GM19463 (cell line): ENCODE data around the gene PDE11A.

Experiments
- ATAC-seq: cut with Tn5 transposase; IDR thresholded peaks from one replicate; pipeline ENCODE4 v1.9.1; 2021; ENCODE audit warnings: mild to moderate bottlenecking, moderate library complexity; ENCODE audit not compliant: unreplicated experiment

The PDE11A gene

GRCh38 chr2:177675350-177675821, 397.2 kb downstream of the PDE11A start:
- ATAC-seq: no peak

DNA sequence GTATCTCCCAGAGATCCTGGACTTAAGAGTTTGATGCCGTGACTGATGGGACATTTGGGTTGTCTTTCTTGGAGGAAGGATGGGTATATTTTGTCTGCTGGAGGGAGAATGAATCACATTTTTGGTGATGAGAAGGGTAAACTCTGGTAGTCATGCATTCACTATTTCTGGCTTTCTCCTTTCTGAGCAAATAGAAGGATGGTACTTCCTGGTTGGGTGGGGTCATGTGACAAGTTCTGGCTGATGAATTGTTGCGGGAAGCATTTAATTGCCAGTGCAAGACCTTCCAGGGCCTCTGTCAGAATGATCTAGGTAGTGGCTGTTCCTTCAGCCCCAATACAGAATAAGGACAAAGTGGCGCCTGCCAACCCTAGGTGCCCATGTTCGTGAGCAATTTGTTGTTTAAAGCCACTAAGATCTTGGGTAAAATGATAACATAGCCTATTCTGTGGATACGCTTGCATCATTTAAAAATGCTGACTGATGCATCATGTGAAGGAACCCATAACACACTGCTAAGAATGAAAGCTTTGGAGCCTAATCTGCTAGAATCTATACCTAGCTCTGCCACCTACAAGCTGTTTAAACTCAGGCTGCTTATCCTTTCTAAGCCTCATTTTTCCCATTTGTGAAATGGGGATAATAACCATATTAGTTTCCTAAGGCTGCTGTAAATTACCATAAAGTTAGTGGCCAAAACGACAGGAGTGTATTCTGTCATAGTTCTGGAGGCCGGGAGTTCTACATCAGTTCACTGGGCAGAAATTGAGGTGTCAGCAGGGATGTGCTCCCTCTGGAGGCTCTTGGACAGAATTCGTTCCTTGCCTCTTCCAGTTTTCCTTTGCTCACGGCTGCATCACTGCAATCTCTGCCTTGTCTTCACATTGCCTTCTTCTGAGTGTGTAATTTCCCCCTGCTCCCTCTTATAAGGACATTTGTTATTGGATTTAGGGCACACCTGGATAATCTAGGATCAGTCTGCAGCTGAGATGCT, 398.7 kb downstream of the PDE11A start:
- ATAC-seq: no peak

DNA sequence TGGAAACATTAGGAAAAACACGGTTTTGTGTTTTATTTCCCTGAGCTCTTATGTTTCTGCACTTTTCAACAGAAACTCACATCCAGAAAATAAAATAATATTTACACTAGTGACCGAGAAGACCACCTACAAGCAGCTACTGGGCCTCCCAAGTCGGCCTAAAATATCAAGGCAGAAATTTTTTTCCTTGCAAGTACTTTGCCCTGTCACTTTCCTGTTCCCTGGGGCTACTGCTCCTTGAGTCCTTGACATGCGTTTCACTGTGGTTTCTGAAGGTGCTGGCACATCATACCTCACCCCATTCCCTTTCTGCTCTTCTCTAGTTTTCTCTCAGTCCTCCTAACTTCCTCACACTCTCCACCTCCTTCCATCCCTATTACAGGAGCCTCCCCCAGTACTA, 400.9 kb downstream of the PDE11A start:
- no peak for ATAC-seq

DNA sequence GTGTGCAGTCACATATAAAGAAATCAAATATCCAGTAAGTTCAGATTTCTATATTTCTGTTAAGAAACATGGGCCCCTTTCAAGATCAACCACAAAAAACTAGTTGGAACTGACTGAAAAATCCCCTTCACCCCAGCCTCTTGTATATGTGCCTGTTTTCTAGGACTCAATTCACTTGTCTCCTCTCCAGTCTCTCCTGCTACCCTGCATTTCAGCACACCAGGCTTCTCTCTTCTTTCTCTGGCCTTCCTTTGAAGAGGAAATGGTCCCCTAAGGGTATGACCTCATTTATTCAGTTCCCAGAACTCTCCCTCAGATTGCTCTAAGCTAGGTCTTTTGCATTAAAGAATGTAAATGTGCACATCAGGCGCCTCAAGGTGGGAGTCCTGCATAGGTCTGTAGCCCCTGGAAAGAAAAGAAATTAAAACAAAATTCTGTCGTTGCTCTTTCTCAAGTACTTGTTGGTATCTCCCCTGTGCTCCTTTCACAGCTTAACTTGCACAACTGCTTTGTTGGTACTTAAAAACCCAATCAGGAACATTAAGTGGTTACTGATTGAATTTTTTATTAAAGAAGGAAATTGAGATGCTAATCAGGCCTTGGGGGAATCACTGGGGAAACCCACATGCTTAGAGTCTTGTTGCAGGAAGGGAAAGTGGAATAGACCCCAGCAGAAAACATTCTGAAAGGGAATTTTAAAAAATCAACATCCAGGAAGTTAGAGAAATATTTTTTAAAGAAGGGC, 401.6 kb downstream of the PDE11A start:
- ATAC-seq: peak; percentile 74

DNA sequence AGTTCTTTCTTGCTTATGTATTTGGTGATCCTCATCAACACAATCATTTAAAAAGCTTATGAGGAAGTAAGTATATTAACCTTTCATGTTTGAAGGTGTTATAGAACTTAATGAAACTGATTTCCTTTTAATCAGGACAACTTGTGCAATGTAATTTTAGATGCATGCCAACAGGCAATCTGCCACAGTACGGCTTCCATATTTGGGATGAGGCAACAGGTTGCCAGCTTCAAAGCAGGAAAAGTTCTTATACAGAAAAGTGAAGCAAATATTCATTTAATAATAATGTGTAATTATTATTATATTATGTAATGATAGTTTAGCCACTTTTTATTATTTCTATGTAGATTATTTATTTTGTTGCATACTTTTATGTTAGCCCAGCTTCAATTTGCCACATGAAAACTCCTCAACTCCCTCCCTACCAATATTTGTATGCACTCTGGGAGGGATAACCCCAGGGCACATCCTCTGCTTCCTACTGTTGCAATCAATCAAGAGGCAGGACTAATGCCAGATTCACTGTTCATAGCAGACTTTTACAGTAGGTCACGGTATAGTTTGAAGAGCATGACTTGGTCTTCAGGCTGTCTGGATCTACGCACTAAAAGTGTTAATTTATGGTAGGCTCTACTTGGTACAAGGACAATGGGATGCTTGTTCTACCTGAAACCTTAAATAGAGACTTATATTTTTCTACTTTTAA, 402.8 kb downstream of the PDE11A start:
- ATAC-seq: no peak

- ATAC-seq: no peak
Measured at GRCh38 chr2:177669201-177669600, 403.4 kb downstream of the PDE11A start.

GRCh38 chr2:177668617-177669016, 404.0 kb downstream of the PDE11A start:
- ATAC-seq: no peak

- no peak for ATAC-seq
Measured at GRCh38 chr2:177667626-177668025, 405.0 kb downstream of the PDE11A start.

DNA sequence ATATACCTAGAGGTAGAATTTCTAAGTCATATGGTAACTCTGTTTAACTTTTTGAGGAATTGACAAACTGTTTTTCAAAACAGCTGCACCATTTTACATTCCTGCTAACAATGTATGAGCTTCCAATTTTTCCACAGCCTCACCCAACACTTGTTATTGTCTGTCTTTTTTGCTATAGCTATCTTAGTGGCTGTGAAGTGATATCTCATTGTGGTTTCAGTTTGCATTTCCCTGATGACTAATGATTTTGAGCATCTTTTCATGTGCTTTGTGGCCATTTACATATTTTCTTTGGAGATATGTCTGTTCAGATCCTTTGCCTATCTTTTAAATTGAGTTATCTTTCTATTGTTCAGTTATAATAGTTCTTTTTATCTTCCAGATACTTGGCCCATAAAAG, 406.2 kb downstream of the PDE11A start:
- no peak for ATAC-seq

DNA sequence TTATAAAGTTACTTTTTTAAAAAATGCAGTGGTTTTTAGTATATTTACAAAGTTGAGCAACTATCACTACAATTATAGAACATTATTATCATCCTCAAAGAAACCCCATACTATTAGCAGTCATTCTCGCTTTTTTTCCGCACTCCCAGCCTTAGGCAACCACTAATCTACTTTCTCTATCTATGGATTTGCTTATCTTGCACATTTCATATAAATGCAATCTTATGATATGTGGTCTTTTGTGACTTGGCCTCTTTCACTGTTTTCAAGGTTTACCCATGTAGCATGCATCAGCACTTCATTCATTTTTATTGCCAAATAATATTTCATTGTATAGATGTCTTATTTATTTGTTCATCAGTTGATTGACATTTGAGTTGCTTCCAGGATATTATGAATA, 406.6 kb downstream of the PDE11A start:
- no peak for ATAC-seq

- ATAC-seq: no peak
Measured at GRCh38 chr2:177665328-177665727, 407.2 kb downstream of the PDE11A start.

DNA sequence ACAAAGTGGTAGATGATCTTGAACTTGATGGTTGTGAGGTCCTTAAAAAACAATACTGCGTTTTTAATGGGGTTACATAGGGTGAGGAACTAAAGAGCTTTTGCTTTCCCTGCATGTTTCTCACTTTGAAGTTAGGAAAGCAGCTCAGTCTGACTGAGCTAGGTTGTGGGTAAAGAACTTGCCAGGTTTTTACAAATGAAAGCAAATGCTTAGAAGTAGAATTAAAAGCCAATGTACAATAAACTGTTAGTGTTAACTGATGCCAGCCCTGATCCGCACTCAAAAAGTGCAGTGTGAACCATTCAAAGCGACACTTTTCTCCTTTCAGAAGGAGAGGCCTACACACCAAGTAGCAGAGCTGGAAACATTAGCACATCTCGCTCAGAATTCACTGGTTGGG, 409.7 kb downstream of the PDE11A start:
- ATAC-seq: no peak

DNA sequence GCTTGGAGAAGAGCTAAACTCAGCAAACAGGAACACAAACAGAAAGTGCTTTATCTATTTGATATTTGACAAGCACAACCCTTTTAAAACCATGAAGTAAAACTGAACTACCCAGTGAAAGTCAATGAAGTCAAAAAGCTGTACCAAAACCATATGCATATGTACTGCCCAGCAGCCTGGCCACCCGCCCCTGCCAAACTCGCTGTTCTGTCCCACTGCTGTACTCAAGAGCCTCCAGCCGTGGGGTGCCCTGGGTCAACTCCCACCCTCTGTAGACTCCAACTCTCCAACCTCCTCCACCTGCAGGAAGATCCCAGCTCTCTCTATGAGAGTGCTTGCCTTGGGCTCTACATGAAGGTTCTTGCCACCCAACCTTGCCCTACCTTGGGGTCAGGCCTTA, 411.8 kb downstream of the PDE11A start:
- ATAC-seq: no peak

DNA sequence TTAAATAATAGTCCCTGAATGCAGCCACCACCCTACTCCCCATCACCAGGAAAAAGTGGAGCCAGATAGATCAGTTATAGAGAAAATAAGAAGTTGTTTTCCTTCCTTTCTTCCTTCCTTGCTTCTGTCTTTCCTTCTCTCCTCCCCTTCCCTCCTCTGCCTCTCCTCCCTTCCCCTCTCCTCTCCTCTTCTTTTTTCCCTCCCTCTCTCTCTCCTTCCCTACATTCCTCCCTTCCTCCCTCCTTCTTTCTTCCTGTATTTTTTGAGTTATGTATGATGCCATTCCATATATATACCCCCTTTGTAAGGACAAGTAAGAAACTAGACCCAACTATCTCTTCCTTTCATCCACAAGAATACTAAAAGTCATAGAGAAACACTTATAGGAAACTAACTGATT, 414.3 kb downstream of the PDE11A start:
- ATAC-seq: no peak

DNA sequence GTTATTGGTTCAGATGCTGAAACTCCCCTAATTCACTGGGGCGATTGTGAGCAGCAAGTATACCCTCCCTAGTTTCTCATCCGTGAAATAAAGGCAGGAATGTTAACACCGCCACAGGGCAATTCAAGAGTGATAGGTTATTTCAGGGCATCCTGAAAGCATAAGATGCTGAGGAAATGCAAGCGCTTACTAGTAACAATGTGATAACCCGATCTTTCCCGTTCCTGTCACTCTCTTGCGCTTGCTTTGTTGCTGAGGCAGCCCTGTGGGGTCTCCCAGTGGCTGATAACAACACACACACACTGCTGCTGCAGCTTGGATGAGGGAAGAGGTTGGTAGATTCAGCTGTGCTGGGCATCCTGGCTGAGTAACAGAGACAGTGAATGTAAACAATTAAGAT, 420.7 kb downstream of the PDE11A start:
- ATAC-seq: no peak

GRCh38 chr2:177649568-177650518, 422.7 kb downstream of the PDE11A start:
- no peak for ATAC-seq

- ATAC-seq: no peak
Measured at GRCh38 chr2:177646791-177647190, 425.8 kb downstream of the PDE11A start.

GRCh38 chr2:177646241-177646640, 426.3 kb downstream of the PDE11A start:
- no peak for ATAC-seq

- no peak for ATAC-seq
Measured at GRCh38 chr2:177641331-177641730, 431.2 kb downstream of the PDE11A start.

- ATAC-seq: no peak
Measured at GRCh38 chr2:177640423-177640822, 432.2 kb downstream of the PDE11A start.
